ENCODE measurements around the gene CBR4.

DNA sequence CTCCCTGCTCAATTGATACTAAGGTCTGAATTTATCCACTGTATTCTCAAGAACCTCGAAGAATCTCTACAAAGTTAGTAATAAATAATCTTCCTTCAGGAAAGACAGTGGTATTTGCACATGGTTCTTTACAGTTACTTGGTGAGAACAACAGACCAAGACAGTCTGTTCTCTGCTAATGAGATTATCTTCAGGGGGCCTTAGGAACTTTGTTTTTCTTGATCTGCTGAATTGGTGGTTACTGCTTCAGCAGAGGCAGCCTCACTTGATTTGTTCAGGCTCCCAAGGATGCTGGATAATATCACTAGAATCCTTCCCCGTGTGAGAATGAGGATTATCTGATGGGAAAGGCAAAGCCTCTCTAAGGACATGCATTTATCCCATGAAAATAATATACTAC lies 64.8 kb downstream of the CBR4 start:
- TF ChIP-seq POLR2AphosphoS5 (IDR thresholded peaks at IDR 0.05; ENCODE audit: low read depth, low read length): no peak
- TF ChIP-seq REST (IDR thresholded peaks at IDR 0.05; ENCODE audit: insufficient read depth in 1 of 2, low read depth in 2 of 2, low read length in 2 of 2): no peak
- TF ChIP-seq TAF1 (IDR thresholded peaks at IDR 0.05; ENCODE audit: borderline replicate concordance, insufficient read depth, low read length): no peak
- TF ChIP-seq SIN3A (IDR thresholded peaks at IDR 0.05; ENCODE audit: borderline replicate concordance, insufficient read depth, low read length): no peak
